Loucy (cell line): ENCODE measurements around the gene C16orf89.

Source experiments
- H2AFZ ChIP-seq: fragments of 200-600 bp; sonication (generic); 2 replicates; pipeline ENCODE4 v1.6.0; 2016; ENCODE audit warnings: antibody characterized with exemption, mild to moderate bottlenecking, low read length, moderate library complexity
- H3F3A ChIP-seq: fragments of 200-600 bp; 2 replicates; pipeline ENCODE4 v1.6.0; 2016; ENCODE audit warnings: antibody characterized with exemption, low read depth, mild to moderate bottlenecking
- H3K27me3 ChIP-seq: fragments of 200-600 bp; sonication (generic); 2 replicates; pipeline ENCODE4 v1.6.1; 2014; ENCODE audit warnings: low read length, mild to moderate bottlenecking; ENCODE audit not compliant: insufficient read depth, poor library complexity, severe bottlenecking
- H3K36me3 ChIP-seq: fragments of 200-600 bp; sonication (generic); 2 replicates; pipeline ENCODE4 v1.6.1; 2016; ENCODE audit warnings: low read length; ENCODE audit not compliant: insufficient read depth
- H3K4me1 ChIP-seq: fragments of 200-600 bp; sonication (generic); 2 replicates; pipeline ENCODE4 v1.5.1; 2014; ENCODE audit warnings: low read length, mild to moderate bottlenecking; ENCODE audit not compliant: insufficient read depth, poor library complexity, severe bottlenecking
- H3K4me2 ChIP-seq: fragments of 200-600 bp; sonication (generic); 2 replicates; pipeline ENCODE4 v1.6.0; 2014; ENCODE audit warnings: antibody characterized with exemption, low read length, low read depth, mild to moderate bottlenecking; ENCODE audit not compliant: poor library complexity, severe bottlenecking
- H3K4me3 ChIP-seq: fragments of 200-600 bp; sonication (generic); 2 replicates; pipeline ENCODE4 v1.5.1; 2014; ENCODE audit warnings: low read length, mild to moderate bottlenecking, mixed read lengths; ENCODE audit not compliant: poor library complexity, severe bottlenecking
- H3K79me2 ChIP-seq: fragments of 200-600 bp; sonication (generic); 2 replicates; pipeline ENCODE4 v1.6.1; 2014; ENCODE audit warnings: low read length; ENCODE audit not compliant: insufficient read depth
- H3K9ac ChIP-seq: fragments of 200-600 bp; sonication (generic); 2 replicates; pipeline ENCODE4 v1.6.0; 2014; ENCODE audit warnings: mild to moderate bottlenecking, low read depth, low read length, moderate library complexity; ENCODE audit not compliant: poor library complexity, severe bottlenecking
- H3K9me2 ChIP-seq: fragments of 200-600 bp; sonication (generic); replicated peaks from 2 replicates; pipeline ENCODE4 v1.6.1; 2016; ENCODE audit warnings: low read depth, low read length, mixed read lengths
- H3K9me3 ChIP-seq: fragments of 200-600 bp; sonication (generic); 2 replicates; pipeline ENCODE4 v1.6.1; 2014; ENCODE audit warnings: mild to moderate bottlenecking, antibody characterized with exemption, low read length, low read depth; ENCODE audit not compliant: insufficient read depth
- H4K20me1 ChIP-seq: fragments of 200-600 bp; sonication (generic); 2 replicates; pipeline ENCODE4 v1.6.0; 2014; ENCODE audit warnings: antibody characterized with exemption, low read length, mild to moderate bottlenecking; ENCODE audit not compliant: insufficient read depth, poor library complexity, severe bottlenecking
- CTCF ChIP-seq: fragments of 200-600 bp; sonication (generic); conservative IDR thresholded peaks from 2 replicates; pipeline ENCODE4 v1.5.1; 2014; ENCODE audit warnings: mild to moderate bottlenecking, antibody characterized with exemption, low read length
- EZH2phosphoT487 ChIP-seq: fragments of 200-600 bp; IDR thresholded peaks from 2 replicates; pipeline ENCODE4 v1.6.1; 2018; ENCODE audit warnings: antibody characterized with exemption, mild to moderate bottlenecking, moderate library complexity, borderline replicate concordance

Gene C16orf89

GRCh38 chr16:5003211-5003610, 62.5 kb downstream of the C16orf89 start:
- H2AFZ ChIP-seq: no peak overlapping the region
- no peak for TF ChIP-seq EZH2phosphoT487
- TF ChIP-seq CTCF: no peak
- H3K4me1 ChIP-seq: no peaks in the 10 kb centered on the region
- H3K79me2 ChIP-seq: no peaks in the 10 kb centered on the region
- H3K4me3 ChIP-seq: no peak overlapping the region
- H3K36me3 ChIP-seq: no peaks in the 10 kb centered on the region
- H3K9me2 ChIP-seq: no peaks in the 10 kb centered on the region
- H3K4me2 ChIP-seq: no peak overlapping the region
- no peaks in the 10 kb centered on the region for H3F3A ChIP-seq
- no peaks in the 10 kb centered on the region for H3K27me3 ChIP-seq
- H4K20me1 ChIP-seq: no peaks in the 10 kb centered on the region
- H3K9me3 ChIP-seq: no peaks in the 10 kb centered on the region
- no peak overlapping the region for H3K9ac ChIP-seq

GRCh38 chr16:5002699-5003143, 63.0 kb downstream of the C16orf89 start:
- Histone ChIP-seq H3K36me3 (no peaks in the 10 kb centered on the region), H3K4me2 (no peak overlapping the region), H3K9me2 (no peaks in the 10 kb centered on the region), H3K4me3 (no peak overlapping the region), H3K9me3 (no peaks in the 10 kb centered on the region), H3K27me3 (no peaks in the 10 kb centered on the region), H3K4me1 (no peaks in the 10 kb centered on the region), H4K20me1 (no peaks in the 10 kb centered on the region), H3K79me2 (no peaks in the 10 kb centered on the region), H3F3A (no peaks in the 10 kb centered on the region), H2AFZ (no peak overlapping the region), H3K9ac (no peak overlapping the region)
- TF ChIP-seq CTCF (no peak), EZH2phosphoT487 (no peak)

GRCh38 chr16:5001986-5002385, 63.8 kb downstream of the C16orf89 start:
- no peaks in the 10 kb centered on the region for H3K79me2 ChIP-seq
- H3K27me3 ChIP-seq: no peaks in the 10 kb centered on the region
- TF ChIP-seq CTCF: no peak
- no peak for TF ChIP-seq EZH2phosphoT487
- H3K4me1 ChIP-seq: no peaks in the 10 kb centered on the region
- H3F3A ChIP-seq: no peaks in the 10 kb centered on the region
- no peaks in the 10 kb centered on the region for H3K9me3 ChIP-seq
- no peak overlapping the region for H2AFZ ChIP-seq
- no peak overlapping the region for H3K9ac ChIP-seq
- H3K4me3 ChIP-seq: no peak overlapping the region
- no peaks in the 10 kb centered on the region for H3K36me3 ChIP-seq
- H3K4me2 ChIP-seq: no peak overlapping the region
- no peaks in the 10 kb centered on the region for H3K9me2 ChIP-seq
- no peaks in the 10 kb centered on the region for H4K20me1 ChIP-seq
